NCI-H446 (cell line): ENCODE measurements around the gene SULT1E1.

Experiments
- DNase-seq, 2 experiments: peaks; one replicate each; lab custom pipeline; 2025; lab: John Stamatoyannopoulos, UW

SULT1E1 gene

GRCh38 chr4:69860052-69860451 lies at the start of gene SULT1E1:
TSS of gene SULT1E1 (minus strand) at chr4:69860145. CDS start at chr4:69857644, 2,501 bp downstream.
- DNase-seq = no peak

- no peak for DNase-seq
Measured at GRCh38 chr4:69909195-69909594, 49.2 kb upstream of the SULT1E1 start.

GRCh38 chr4:69907151-69907550 lies 47.2 kb upstream of the SULT1E1 start:
- no peak for DNase-seq

- no peak for DNase-seq
Measured at GRCh38 chr4:69896530-69897116, 36.7 kb upstream of the SULT1E1 start.

- no peak for DNase-seq
Measured at GRCh38 chr4:69894721-69895120, 34.8 kb upstream of the SULT1E1 start.

- DNase-seq = no peak
Measured at GRCh38 chr4:69894186-69894585, 34.2 kb upstream of the SULT1E1 start.

GRCh38 chr4:69888336-69888735 lies 28.4 kb upstream of the SULT1E1 start:
- no peak for DNase-seq

GRCh38 chr4:69882150-69882549 lies 22.2 kb upstream of the SULT1E1 start:
- no peak for DNase-seq

GRCh38 chr4:69881173-69881773 lies 21.3 kb upstream of the SULT1E1 start:
- DNase-seq = peak in 1 of 2 experiments; percentile 35

GRCh38 chr4:69878250-69878649 lies 18.3 kb upstream of the SULT1E1 start:
- DNase-seq = no peak

GRCh38 chr4:69877453-69877852 lies 17.5 kb upstream of the SULT1E1 start:
- no peak for DNase-seq

GRCh38 chr4:69876071-69876470 lies 16.1 kb upstream of the SULT1E1 start:
- no peak for DNase-seq

- no peak for DNase-seq
Measured at GRCh38 chr4:69875576-69875975, 15.6 kb upstream of the SULT1E1 start.

GRCh38 chr4:69874507-69874906 lies 14.6 kb upstream of the SULT1E1 start:
- no peak for DNase-seq

- DNase-seq = no peak
Measured at GRCh38 chr4:69861756-69862155, 1.8 kb upstream of the SULT1E1 start.

GRCh38 chr4:69860521-69861298 lies 765 bp upstream of the SULT1E1 start:
- no peak for DNase-seq

- no peak for DNase-seq
Measured at GRCh38 chr4:69859140-69859685, 732 bp downstream of the SULT1E1 start.

GRCh38 chr4:69858690-69859089 lies 1.3 kb downstream of the SULT1E1 start:
- DNase-seq = peak; percentile 4 to 8

- no peak for DNase-seq
Measured at GRCh38 chr4:69855822-69856221, 4.1 kb downstream of the SULT1E1 start.

GRCh38 chr4:69849969-69850368 lies 10.0 kb downstream of the SULT1E1 start:
- no peak for DNase-seq

- DNase-seq = no peak
Measured at GRCh38 chr4:69849297-69849696, 10.6 kb downstream of the SULT1E1 start.

- DNase-seq = no peak
Measured at GRCh38 chr4:69848028-69848427, 11.9 kb downstream of the SULT1E1 start.

GRCh38 chr4:69843932-69844331 lies 16.0 kb downstream of the SULT1E1 start:
- no peak for DNase-seq
